ENCODE data around the gene HMGA1. TPM values are rescaled to one million over a fixed set of nuclear protein-coding genes. Genes with fewer than 3 reads are reported as not detected.

Gene HMGA1
- total and polyA plus RNA-seq, 2 of the 13 experiments (the other 11 are each of a cell fraction or from before 2014, with no cell fraction given) = 117 to 145 TPM

- TF ChIP-seq ZFP91 (CRISPR knock-in tag; IDR thresholded peaks at IDR 0.05; ENCODE audit: borderline replicate concordance) (peak; percentile 84; the same call in 1 of the 2 replicates), U2AF2 (IDR thresholded peaks at IDR 0.05; ENCODE audit: low read depth, low read length) (no peak), ZNF414 (CRISPR knock-in tag; IDR thresholded peaks at IDR 0.05) (peak; percentile 93), SKI (IDR thresholded peaks at IDR 0.05; ENCODE audit: partially characterized antibody) (no peak), ZNF619 (CRISPR knock-in tag; IDR thresholded peaks at IDR 0.05) (peak; percentile 83; the same call in 1 of the 2 replicates), ETS1 (CRISPR knock-in tag; IDR thresholded peaks at IDR 0.05) (no peak), RERE (CRISPR knock-in tag; IDR thresholded peaks at IDR 0.05; ENCODE audit: low read depth) (0 out of 2 replicates have a peak, but pooled peaks have one; percentile 54), PRMT3 (CRISPR knock-in tag; IDR thresholded peaks at IDR 0.05; ENCODE audit: borderline replicate concordance, low read depth) (no peak), E2F1 (CRISPR knock-in tag; IDR thresholded peaks at IDR 0.05) (no peak), KDM6A (CRISPR knock-in tag; IDR thresholded peaks at IDR 0.05; ENCODE audit: low read depth) (no peak), ZBTB1 (CRISPR knock-in tag; IDR thresholded peaks at IDR 0.05; ENCODE audit: borderline replicate concordance) (no peak), REL (CRISPR knock-in tag; conservative IDR thresholded peaks at IDR 0.05) (no peak), LBX2 (CRISPR knock-in tag; IDR thresholded peaks at IDR 0.05; ENCODE audit: borderline replicate concordance) (no peak), ZNF557 (CRISPR knock-in tag; IDR thresholded peaks at IDR 0.05) (no peak), GRHL1 (CRISPR knock-in tag; conservative IDR thresholded peaks at IDR 0.05) (no peak), XRCC5 (optimal IDR thresholded peaks at IDR 0.05; ENCODE audit: low read length) (peak; percentile 89)
These were observed 40.4 kb upstream of the HMGA1 start (continued) for GRCh38 chr6:34196116-34196832.

Data from HepG2 (cell line).